Activated CD4-positive, CD25-positive, alpha-beta regulatory T cell treated with anti-CD3 and anti-CD28 coated beads, Interleukin-2, amount 50 U/mL, for 24 hours (primary cell): ENCODE results near the gene MAFF.

ENCODE experiments used
- ATAC-seq, 2 donors: fragments of 150-1000 bp; cut with Tn5 transposase; one replicate each; pipeline ENCODE4 v1.10.0; 2021; ENCODE audit warnings: mild to moderate bottlenecking in 1 of 2, moderate library complexity in 1 of 2

The MAFF gene

DNA sequence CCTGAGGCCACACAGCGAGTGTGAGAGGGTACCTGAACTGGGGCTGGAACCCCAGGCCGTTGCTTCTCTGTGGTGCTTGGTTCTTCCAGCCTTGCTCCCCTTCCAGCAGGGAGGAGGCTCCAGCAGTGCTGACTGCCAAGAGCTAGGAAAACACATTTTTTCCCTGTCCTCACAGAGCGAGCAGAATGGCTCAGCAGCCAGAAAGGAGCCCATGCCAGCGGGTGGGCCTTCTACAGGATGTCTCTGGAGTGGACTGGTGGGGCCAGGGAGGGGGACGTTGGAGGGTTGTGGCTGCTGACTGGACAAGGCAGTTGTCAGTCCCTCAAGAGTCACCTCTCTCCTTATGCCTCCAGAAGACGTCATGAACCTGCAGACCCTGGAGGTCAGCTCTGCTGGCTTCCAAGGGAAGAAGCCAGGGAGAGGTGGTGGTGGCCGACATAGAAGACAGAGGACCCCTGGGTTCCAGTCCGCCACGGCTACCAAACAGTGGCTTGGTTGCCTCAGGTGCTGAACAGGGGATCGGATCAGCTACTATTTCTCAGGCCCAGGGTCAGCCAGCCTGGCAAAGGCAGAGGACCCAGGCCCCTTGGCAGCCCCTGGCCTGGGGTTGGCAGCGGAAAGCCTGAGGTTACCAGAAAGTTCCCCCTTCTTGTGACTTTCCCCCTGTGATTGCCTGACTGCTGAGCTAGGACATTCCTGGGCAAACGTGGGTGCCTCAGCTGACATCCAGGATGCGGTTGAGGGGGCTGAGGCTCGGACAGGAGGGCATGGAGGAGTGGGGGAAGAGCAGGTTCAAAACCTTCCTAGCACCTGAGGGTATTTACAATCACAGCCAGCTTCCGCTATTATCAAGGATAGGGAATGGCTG lies 3.7 kb downstream of the MAFF start:
- no peak for ATAC-seq

GRCh38 chr22:38207898-38208432 lies 6.2 kb downstream of the MAFF start:
- ATAC-seq = no peak

DNA sequence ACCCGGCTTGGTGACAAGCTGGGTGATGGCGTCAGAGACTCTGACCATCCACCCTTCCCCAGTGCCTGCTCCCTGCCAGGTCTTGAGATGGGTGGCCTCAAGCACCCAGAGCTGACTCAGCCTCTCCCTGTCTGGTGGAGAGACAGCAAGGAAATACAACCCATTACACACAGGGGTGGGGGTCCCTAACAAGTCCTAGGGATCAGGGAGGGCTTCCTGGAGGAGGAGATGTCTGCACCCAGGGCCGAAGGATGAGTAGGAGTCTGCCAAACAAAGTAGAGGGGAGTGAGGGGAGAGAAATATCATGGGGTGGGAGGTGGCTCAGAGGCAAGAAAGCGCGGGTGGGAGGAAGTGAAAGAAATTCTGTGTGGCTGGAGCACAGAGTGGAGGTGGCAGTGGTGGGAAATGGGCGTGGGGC lies 6.8 kb downstream of the MAFF start:
- ATAC-seq = no peak

DNA sequence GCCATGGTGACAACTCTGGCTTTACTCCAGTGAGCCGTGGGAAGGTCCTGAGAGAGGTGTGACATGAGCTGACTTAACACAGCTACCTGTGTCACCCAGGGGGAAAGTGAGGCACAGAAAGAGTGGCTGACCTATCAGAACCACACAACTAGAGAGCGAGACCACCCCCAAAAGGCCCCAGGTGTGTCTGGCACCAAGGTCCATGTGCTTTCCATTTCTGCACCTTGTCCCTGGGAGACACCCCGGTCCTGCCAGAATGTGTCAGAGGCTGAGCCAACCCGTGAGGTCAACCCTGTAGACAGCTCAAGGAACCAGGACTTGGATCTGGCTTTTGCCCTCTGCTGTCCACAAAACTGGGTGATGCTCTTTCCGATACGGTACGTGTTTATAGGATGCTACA lies 9.8 kb downstream of the MAFF start:
- no peak for ATAC-seq

DNA sequence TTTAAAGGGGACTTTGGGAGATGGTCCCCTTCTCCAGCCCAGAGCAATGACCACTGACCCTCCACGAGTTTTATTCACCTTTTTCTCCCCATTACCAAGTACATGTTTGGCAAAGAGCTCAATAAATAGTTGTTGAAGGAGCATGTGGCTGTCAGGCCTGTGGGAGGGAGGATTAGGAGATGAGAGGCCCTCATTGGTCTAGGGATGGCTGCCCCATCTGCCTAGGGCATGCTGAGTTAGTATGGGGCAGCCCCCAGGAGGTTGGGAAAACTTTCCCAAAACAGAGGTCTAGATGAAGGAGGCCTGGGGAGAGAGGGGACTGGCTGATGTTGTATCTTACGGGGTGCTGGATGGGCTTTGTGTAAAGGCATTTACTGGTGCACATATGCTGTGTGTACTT lies 10.6 kb downstream of the MAFF start:
- ATAC-seq = no peak

GRCh38 chr22:38213319-38213989 lies 11.7 kb downstream of the MAFF start:
- no peak for ATAC-seq

GRCh38 chr22:38213990-38214301 lies 12.2 kb downstream of the MAFF start:
- no peak for ATAC-seq

- ATAC-seq = peak; percentile 48 to 55
These were observed 12.7 kb downstream of the MAFF start for GRCh38 chr22:38214302-38215056.

- ATAC-seq = no peak
These were observed 13.6 kb downstream of the MAFF start for GRCh38 chr22:38215156-38216038.

GRCh38 chr22:38218661-38219622 lies 17.1 kb downstream of the MAFF start:
- no peak for ATAC-seq

- no peak for ATAC-seq
These were observed 17.8 kb downstream of the MAFF start for GRCh38 chr22:38219632-38220031.

GRCh38 chr22:38220163-38220562 lies 18.4 kb downstream of the MAFF start:
- no peak for ATAC-seq

GRCh38 chr22:38220653-38221386 lies 19.0 kb downstream of the MAFF start:
- ATAC-seq = no peak

DNA sequence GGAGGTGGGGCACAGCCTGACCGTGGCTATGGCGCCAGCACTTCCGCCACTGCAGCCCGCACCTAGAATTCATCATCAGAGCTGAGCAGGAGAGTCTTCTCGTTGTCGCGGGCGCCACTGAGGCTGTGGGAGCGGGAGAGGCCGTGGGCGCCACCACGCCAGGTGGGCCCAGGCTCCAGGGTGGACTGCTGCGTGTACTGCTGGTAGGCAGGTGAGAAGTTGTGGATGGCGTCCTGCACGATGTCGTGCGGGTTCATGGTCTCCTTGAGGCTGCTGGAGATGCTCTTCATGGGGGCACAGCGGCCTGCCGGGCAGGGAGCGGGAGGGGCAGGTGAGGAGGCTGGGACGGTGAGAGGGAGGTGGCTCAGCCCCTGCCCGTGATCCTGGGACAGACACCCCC lies 19.6 kb downstream of the MAFF start:
- no peak for ATAC-seq

DNA sequence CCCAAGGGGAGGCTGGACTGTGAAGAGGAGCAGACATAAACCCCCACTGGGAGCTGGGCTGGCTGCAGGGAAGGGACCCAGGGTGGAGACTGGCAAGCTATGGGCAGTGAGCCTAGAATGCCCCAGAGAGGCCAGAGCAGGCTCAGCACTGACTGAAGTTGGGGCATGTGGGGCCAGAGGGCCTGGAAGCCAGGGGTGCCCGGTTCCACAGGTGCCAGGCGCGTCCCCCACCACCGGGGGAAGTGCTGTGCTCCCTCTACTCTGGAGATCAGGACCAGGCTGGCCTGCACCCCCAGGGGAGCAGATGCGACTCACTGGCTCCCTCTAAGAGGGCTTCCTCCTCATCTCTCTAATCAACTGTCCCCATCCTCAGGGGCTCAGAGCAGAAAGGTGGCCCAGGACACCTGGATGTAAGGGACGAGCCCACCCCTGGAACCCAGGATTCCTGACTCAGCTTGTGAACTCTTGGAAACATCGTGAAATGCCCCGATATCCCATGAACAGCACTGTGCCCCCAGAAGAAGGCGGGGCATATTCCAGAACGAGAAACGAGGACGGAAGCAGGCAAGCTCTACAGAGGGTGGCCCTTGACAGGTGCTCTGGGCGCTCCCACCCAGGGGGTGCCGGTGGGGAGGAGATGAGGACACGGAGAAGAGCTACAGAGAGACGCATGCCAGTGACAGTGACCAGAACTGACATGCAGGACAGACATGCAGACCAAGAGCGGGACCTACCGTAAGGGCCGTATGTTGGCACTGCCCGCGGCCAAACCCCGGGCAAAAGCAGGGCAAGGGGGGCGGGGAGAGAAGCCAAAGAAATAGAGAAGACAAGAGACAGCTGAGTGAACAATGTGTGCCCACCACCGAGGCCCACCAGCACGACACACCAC lies 20.4 kb downstream of the MAFF start:
- ATAC-seq = no peak

GRCh38 chr22:38222797-38223119 lies 21.0 kb downstream of the MAFF start:
- ATAC-seq = no peak

GRCh38 chr22:38223289-38223960 lies 21.6 kb downstream of the MAFF start:
- no peak for ATAC-seq

GRCh38 chr22:38226853-38227649 lies 25.3 kb downstream of the MAFF start:
- ATAC-seq = no peak
